Upper lobe of left lung (tissue), 4 donors: ENCODE measurements around the gene LATS2.

ENCODE experiments used
- CTCF ChIP-seq, 6 experiments: fragments of 450-650 bp in 4 of 6; fragments of 200-600 bp in 2 of 6; sonication (generic) in 2 of 6; IDR thresholded peaks; one replicate each; pipeline ENCODE4 v1.5.1; 2016 to 2019; ENCODE audit warnings: antibody characterized with exemption in 6 of 6
- EP300 ChIP-seq, 4 donors: sonication (generic); formaldehyde crosslinking; IDR thresholded peaks; one replicate each; pipeline ENCODE4 v1.5.1; 2017; ENCODE audit warnings: antibody characterized with exemption in 4 of 4, control low read depth in 2 of 4

DNA sequence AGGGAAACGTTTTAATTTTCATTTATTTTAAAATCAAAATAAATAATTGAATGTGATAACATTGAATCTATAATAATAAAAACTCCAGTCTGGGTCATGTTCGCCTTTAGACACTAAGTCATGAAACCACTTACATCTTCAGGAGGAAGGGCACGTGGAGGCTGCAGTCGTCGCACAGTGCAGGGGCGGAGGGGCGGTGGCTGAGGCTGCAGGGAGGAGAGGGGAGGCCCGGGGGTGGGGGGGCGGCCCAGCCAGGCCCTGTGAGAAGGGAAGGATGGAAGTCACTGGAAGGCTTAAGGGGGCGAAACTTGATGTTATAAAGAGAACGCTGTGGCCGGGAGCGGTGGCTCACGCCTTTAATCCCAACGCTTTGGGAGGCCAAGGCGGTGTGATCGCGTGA lies 14.9 kb upstream of the LATS2 start:
- no peak for TF ChIP-seq CTCF (IDR thresholded peaks at IDR 0.05)
- TF ChIP-seq EP300 (IDR thresholded peaks at IDR 0.05), result no peak
